Activated T-helper 17 cell treated with anti-CD3 and anti-CD28 coated beads, Interleukin-2, amount 50 U/mL, for 72 hours (primary cell): Measurements from ENCODE around the gene OGFRL1. TPM values are rescaled to one million over a fixed set of nuclear protein-coding genes. Genes with fewer than 3 reads are reported as not detected.
"Not testable (repeated sequence)": the region's sequence is repeated elsewhere in the genome, so short reads cannot be mapped to it uniquely, and the experiment has no call there.

Source experiments
- ATAC-seq: fragments of 150-1000 bp; cut with Tn5 transposase; replicated peaks from 2 replicates; pipeline ENCODE4 v1.10.0; 2021; ENCODE audit warnings: mild to moderate bottlenecking, moderate library complexity
- H3K27ac Mint-ChIP-seq: one replicate; pipeline ENCODE4 v1.8.0; 2022; ENCODE audit warnings: mixed read lengths
- H3K27me3 Mint-ChIP-seq: one replicate; pipeline ENCODE4 v1.8.0; 2022; ENCODE audit warnings: mixed read lengths
- H3K36me3 Mint-ChIP-seq: one replicate; pipeline ENCODE4 v1.8.0; 2022; ENCODE audit warnings: low read depth, mild to moderate bottlenecking, mixed read lengths
- H3K4me1 Mint-ChIP-seq: one replicate; pipeline ENCODE4 v1.8.0; 2022; ENCODE audit warnings: mixed read lengths
- H3K4me3 Mint-ChIP-seq: one replicate; pipeline ENCODE4 v1.8.0; 2022; ENCODE audit warnings: mild to moderate bottlenecking, mixed read lengths
- H3K9me3 Mint-ChIP-seq: one replicate; pipeline ENCODE4 v1.8.0; 2022; ENCODE audit warnings: mixed read lengths
- total RNA-seq, 2 donors: library from RNA; stranded (reverse); gene quantifications; one replicate each; pipeline ENCODE4 v1.2.3, GENCODE V29; 2022

The OGFRL1 gene
- total RNA-seq, 2 donors from 2014 or later: 2.2 to 7.7 TPM

DNA sequence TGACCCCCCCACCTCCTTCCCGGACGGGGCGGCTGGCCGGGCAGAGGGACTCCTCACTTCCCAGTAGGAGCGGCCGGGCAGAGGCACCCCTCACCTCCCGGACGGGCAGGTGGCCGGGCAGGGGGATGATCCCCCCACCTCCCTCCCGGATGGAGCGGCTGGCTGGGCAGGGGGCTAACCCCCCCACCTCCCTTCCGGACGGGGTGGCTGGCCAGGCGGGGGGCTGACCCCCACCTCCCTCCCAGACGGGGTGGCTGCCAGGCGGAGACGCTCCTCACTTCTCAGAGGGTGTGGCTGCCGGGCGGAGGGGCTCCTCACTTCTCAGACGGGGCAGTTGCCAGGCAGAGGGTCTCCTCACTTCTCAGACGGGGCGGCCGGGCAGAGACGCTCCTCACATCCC, 22.2 kb upstream of the OGFRL1 start:
- not testable (repeated sequence) for H3K9me3 Mint-ChIP-seq, H3K4me1 Mint-ChIP-seq, H3K36me3 Mint-ChIP-seq, H3K4me3 Mint-ChIP-seq, ATAC-seq, H3K27ac Mint-ChIP-seq
- peaks cover 11% of the 10 kb centered on the region for H3K27me3 Mint-ChIP-seq

DNA sequence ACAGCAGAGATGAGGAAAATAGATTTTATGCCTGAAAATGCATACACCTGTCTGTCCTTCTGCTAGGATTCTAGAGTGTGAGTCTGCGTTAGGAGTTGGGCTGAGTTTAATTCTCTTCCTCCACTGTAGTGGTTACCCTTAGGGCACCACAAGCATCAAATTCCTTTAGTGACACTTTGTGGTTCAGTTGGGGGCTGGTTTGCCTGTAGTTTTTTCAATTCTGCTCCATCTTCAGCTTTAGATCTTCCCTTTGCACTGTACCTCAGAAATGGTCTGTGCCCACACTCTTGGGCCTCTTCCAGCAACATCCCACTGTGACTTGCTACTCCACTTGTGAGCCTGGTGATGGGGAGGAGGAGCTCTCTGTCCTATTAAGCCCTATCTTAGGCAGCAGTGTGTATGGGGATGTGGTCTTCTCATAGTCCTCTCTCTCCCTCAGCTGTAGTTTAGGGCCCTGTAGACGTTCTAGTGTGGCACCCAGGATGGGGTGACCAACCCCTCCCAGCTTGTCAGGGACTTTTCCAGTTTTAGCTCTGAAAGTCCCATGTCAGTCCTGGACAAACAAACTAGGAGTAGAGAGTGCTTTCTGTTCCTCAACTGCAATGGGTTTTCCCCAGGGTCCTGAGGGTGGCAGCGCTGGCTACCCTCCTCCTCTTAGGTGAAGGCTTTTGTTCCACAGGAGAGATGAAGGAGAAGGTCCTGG, 19.7 kb upstream of the OGFRL1 start:
- no peak for ATAC-seq
- Mint-ChIP-seq H3K4me3 (no peak overlapping the region), H3K27ac (no peak overlapping the region), H3K27me3 (peaks cover 7% of the 10 kb centered on the region), H3K36me3 (no peaks in the 10 kb centered on the region), H3K4me1 (peaks cover 4% of the 10 kb centered on the region), H3K9me3 (peaks cover 4% of the 10 kb centered on the region)

DNA sequence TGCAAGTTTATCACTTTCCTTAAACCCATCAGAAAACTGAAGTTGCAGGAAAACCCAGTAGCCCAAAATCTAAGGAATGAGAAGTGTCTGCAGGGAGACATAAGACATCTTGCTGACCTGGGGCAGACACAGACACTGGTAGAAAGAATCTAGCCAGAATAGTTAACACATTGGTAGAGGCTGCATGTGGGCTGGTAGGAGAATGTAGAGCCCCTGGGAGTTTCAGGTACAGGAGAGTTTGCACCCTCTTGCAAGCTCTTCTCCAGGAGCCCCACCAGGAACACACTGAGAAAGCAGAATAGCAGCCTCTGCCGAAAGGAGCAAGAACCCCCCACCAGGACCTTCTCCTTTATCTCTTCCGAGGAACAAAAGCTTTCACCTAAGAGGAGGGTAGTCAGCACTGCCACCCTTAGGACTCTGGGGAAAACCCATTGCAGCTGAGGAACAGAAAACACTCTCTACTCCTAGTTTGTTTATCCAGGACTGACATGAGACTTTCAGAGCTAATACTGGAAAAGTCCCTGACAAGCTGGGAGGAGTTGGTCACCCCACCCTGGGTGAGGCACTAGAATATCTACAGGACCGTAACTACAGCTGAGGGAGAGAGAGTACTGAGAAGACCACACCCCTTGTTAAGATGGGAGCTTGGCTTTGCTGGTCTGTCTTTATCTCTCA, 10.5 kb upstream of the OGFRL1 start:
- H3K27me3 Mint-ChIP-seq: no peaks in the 10 kb centered on the region
- ATAC-seq: no peak
- H3K27ac Mint-ChIP-seq: no peak overlapping the region
- H3K4me1 Mint-ChIP-seq: no peaks in the 10 kb centered on the region
- H3K9me3 Mint-ChIP-seq: peaks cover 4% of the 10 kb centered on the region
- no peak overlapping the region for H3K4me3 Mint-ChIP-seq
- no peaks in the 10 kb centered on the region for H3K36me3 Mint-ChIP-seq

GRCh38 chr6:71279321-71279720, 9.3 kb upstream of the OGFRL1 start:
- Mint-ChIP-seq H3K27me3 (no peaks in the 10 kb centered on the region), H3K4me1 (no peaks in the 10 kb centered on the region), H3K27ac (no peak overlapping the region), H3K4me3 (no peak overlapping the region), H3K9me3 (peaks cover 4% of the 10 kb centered on the region), H3K36me3 (no peaks in the 10 kb centered on the region)
- ATAC-seq: no peak

DNA sequence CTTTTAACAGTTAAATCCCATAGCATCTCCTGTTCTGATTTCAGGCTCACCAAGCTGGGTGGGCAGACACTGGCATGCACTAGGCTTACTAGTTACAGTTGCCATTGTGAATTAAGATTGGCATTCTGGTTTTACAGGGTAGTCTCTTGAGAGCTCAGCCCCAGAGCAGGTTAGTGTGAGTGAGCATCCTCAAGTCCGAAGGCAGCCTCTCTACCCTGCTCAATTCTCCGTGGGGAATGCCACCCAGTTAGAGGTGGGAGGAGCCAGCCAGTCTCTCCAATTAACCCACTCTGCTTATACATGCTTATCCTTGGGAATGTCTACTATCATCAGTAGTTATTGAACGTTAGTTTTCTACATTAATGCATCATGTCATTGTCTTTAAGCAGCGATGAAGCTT, 8.9 kb upstream of the OGFRL1 start:
- H3K9me3 Mint-ChIP-seq: peaks cover 4% of the 10 kb centered on the region
- H3K36me3 Mint-ChIP-seq: no peaks in the 10 kb centered on the region
- no peaks in the 10 kb centered on the region for H3K27me3 Mint-ChIP-seq
- ATAC-seq: no peak
- no peak overlapping the region for H3K27ac Mint-ChIP-seq
- no peaks in the 10 kb centered on the region for H3K4me1 Mint-ChIP-seq
- no peak overlapping the region for H3K4me3 Mint-ChIP-seq

DNA sequence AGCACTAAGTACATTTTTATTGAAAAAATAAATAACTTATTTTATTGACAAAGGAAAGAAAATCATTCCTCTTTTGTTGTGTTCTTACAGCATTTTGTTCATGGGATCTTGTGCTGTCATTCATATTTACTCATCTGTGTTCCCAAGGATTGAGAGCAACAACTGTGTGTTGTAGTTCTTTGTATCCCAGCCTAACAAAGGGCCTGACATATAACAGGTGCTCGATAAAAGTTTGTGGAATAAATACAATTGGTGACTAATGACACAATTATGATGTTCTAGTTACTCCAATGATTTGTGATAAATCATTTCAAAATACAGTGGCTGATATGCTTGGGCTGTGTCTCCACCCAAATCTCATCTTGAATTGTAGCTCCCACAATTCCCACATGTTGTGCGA, 7.9 kb upstream of the OGFRL1 start:
- no peak overlapping the region for H3K4me3 Mint-ChIP-seq
- no peaks in the 10 kb centered on the region for H3K36me3 Mint-ChIP-seq
- no peaks in the 10 kb centered on the region for H3K27me3 Mint-ChIP-seq
- no peaks in the 10 kb centered on the region for H3K4me1 Mint-ChIP-seq
- ATAC-seq: no peak
- peaks cover 4% of the 10 kb centered on the region for H3K9me3 Mint-ChIP-seq
- no peak overlapping the region for H3K27ac Mint-ChIP-seq

DNA sequence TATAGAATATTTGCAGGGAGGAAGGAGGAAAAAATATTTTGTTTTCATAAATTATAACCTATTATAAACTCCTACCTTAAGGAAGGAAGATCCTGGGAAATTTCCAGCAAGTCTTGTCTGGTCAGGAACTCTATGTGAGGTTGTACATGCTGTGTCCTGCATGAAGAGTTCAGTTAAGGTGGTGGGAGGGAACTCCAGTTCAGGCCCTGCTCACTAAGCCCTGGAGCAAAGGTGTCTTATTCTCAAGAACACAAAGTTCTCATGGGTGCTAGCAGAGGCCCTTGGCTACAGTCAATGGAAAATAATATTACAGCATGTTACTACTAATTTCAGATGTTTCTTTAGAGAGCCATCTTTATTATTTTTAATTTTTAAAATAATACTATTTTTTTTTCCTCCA, 3.8 kb upstream of the OGFRL1 start:
- H3K4me1 Mint-ChIP-seq: peaks cover 11% of the 10 kb centered on the region
- H3K36me3 Mint-ChIP-seq: no peaks in the 10 kb centered on the region
- H3K27ac Mint-ChIP-seq: no peak overlapping the region
- peaks cover 4% of the 10 kb centered on the region for H3K9me3 Mint-ChIP-seq
- H3K27me3 Mint-ChIP-seq: no peaks in the 10 kb centered on the region
- H3K4me3 Mint-ChIP-seq: no peak overlapping the region
- ATAC-seq: no peak

DNA sequence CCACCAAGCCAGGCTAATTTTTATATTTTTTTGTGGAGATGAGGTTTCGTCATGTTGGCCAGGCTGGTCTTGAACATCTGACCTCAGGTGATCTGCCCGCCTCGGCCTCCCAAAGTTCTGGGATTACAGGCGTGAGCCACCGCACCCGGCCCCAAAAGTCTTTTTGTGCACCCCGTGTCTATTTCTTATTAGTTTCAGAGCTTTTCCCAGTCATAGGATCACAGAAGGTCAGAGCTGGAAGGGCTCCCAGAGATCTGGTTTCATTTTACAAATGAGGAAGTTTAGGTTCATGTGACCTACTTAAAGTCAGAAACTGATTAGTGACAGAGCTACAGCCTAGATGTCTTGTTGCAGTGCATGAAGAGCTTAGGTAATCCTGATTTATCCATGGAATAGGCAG, 1.6 kb upstream of the OGFRL1 start:
- ATAC-seq: no peak
- Mint-ChIP-seq H3K27me3 (no peaks in the 10 kb centered on the region), H3K4me1 (peaks cover 32% of the 10 kb centered on the region), H3K4me3 (peak overlapping the region; percentile 78), H3K36me3 (no peaks in the 10 kb centered on the region), H3K9me3 (no peaks in the 10 kb centered on the region), H3K27ac (no peak overlapping the region)

DNA sequence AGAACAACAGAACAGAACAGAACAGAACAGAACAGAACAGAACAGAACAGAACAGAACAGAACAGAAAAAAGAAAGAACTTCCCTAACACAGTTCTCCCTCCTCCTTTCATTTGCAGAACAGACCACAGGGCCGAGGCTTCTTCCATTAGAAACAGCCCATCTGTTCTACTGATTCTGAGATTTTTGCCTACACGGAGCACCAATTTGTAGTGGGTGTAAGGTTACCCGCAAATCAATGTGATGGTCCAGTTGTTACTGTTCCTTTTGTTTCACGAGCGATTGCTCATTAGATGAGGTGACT, 734 bp upstream of the OGFRL1 start:
- no peaks in the 10 kb centered on the region for H3K27me3 Mint-ChIP-seq
- H3K4me1 Mint-ChIP-seq: peaks cover 35% of the 10 kb centered on the region
- ATAC-seq: no peak
- peak overlapping the region; percentile 65 for H3K27ac Mint-ChIP-seq
- H3K4me3 Mint-ChIP-seq: peak overlapping the region; percentile 78
- H3K36me3 Mint-ChIP-seq: no peaks in the 10 kb centered on the region
- H3K9me3 Mint-ChIP-seq: no peaks in the 10 kb centered on the region

DNA sequence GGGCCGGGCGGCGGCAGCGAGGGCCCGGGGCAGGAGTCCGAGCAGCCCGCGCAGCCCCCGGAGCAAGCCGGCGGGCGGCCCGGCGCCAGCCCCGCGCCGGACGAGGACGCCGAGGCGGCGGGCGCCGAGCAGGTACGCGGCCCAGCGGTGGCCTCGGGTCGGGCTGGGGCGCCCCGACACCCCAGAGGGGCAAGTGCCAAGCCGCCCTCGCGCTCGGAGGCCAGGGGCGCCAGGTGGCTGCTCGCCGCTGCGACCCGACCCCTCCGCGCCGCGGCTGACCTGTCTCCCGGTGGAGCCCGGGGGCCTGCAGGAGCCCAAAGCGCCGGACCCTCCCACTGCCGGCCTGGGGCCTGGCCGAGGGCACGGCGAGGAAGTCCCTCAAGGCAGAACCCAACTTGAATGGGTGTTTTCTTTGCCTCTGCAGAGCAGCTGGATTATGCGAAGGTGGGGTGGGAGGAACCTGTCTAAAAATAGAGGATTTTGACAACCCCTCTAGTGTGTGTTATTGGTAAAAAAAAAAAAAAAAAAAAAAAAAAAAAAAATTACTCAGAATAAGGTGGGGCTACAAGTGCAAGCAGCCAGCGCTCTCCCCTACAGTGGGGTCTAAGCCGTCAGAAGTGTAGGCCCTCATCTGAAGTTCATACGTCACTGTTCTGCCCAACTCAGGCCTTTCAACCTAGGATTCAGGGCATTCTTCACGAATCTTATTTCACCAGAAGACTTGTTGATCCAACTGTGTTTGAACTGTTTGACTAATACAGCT, 609 bp downstream of the OGFRL1 start:
- ATAC-seq: peak; percentile 13
- Mint-ChIP-seq H3K36me3 (peaks cover 11% of the 10 kb centered on the region), H3K27me3 (no peaks in the 10 kb centered on the region), H3K27ac (peak overlapping the region; percentile 67), H3K4me3 (peak overlapping the region; percentile 75), H3K4me1 (peaks cover 35% of the 10 kb centered on the region), H3K9me3 (no peaks in the 10 kb centered on the region)

DNA sequence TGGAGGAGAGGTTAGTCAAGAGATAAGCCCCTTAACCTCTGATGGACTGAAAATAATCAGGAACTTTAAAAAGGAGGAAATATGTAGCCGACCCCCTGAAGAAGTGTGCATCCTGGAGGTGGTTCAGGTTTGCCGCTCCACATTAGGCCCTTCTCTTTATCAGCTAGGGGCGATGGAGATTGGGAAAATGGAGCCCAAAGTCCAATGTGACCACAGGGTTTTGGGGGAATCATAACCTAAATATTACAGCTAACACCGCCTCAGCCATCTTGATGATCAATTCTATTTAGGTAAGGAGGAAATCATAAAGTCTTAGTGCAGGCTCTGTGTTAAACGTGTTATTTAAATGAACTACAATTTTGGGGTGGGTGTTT, 1.2 kb downstream of the OGFRL1 start:
- Mint-ChIP-seq H3K4me1 (peaks cover 35% of the 10 kb centered on the region), H3K27ac (peak overlapping the region; percentile 67), H3K36me3 (peaks cover 17% of the 10 kb centered on the region), H3K4me3 (peak overlapping the region; percentile 75), H3K9me3 (no peaks in the 10 kb centered on the region), H3K27me3 (no peaks in the 10 kb centered on the region)
- no peak for ATAC-seq

DNA sequence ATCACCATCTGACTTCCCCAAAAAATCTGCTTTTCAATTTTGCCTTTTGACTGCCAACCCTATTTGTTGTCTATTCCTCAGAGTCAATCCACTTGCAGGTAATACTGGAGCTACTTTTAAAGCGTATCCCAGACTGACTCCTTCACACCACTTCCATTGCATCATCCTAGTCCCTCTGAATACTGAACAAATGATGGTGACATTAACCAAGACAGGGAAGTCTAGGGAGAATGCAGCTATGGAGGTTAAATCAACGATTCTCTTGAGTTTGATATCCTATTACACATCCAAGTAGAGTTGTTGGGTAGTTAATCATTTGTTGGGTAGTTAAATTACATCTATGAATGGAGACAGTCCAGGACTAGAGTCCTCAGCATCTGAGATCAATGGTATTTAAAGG, 2.0 kb downstream of the OGFRL1 start:
- H3K27ac Mint-ChIP-seq: no peak overlapping the region
- H3K4me3 Mint-ChIP-seq: peak overlapping the region; percentile 75
- peaks cover 25% of the 10 kb centered on the region for H3K36me3 Mint-ChIP-seq
- no peaks in the 10 kb centered on the region for H3K9me3 Mint-ChIP-seq
- no peaks in the 10 kb centered on the region for H3K27me3 Mint-ChIP-seq
- ATAC-seq: no peak
- H3K4me1 Mint-ChIP-seq: peaks cover 35% of the 10 kb centered on the region

DNA sequence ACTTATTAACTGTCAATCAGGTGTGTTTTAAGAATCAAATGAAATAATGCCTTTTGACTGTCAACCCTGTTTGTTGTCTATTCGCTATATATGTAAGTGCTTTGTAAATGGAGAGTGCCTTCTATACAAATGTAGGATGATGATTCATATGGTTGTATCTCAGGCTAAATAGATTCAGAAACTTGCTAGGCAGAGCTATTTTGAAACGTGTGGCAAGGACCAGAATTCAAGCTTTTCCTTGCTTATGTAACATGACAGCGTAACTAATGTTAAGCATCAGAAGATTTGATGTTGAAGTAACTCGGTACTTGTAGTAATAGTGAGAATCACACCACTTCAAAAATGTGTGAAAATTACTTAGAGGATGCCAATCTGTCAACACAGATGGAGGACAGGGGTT, 3.4 kb downstream of the OGFRL1 start:
- Mint-ChIP-seq H3K4me1 (peaks cover 35% of the 10 kb centered on the region), H3K27me3 (no peaks in the 10 kb centered on the region), H3K9me3 (no peaks in the 10 kb centered on the region), H3K4me3 (peak overlapping the region; percentile 1), H3K36me3 (peaks cover 35% of the 10 kb centered on the region), H3K27ac (no peak overlapping the region)
- ATAC-seq: no peak

DNA sequence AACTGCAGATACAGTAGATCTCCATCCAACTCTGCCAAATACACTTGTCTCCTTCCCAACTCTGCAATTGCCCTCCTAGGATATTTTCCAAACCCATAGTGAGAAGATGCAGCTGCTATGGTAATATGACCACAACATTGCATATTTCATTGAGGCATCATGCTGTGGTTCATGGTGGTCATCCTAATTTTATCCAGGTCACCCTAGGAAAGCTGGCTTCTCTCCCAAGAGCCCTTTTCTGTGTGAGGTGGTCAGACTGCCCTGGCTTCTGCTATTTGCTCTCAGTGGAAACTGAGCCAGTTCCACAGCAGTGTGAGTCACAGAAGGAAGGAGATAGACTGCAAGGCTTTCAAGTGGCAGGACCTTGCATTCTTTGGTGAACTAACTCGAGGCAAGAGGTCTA, 5.5 kb downstream of the OGFRL1 start:
- H3K9me3 Mint-ChIP-seq: no peaks in the 10 kb centered on the region
- peaks cover 46% of the 10 kb centered on the region for H3K36me3 Mint-ChIP-seq
- no peak for ATAC-seq
- H3K27ac Mint-ChIP-seq: no peak overlapping the region
- H3K4me3 Mint-ChIP-seq: no peak overlapping the region
- H3K27me3 Mint-ChIP-seq: no peaks in the 10 kb centered on the region
- H3K4me1 Mint-ChIP-seq: peaks cover 28% of the 10 kb centered on the region

DNA sequence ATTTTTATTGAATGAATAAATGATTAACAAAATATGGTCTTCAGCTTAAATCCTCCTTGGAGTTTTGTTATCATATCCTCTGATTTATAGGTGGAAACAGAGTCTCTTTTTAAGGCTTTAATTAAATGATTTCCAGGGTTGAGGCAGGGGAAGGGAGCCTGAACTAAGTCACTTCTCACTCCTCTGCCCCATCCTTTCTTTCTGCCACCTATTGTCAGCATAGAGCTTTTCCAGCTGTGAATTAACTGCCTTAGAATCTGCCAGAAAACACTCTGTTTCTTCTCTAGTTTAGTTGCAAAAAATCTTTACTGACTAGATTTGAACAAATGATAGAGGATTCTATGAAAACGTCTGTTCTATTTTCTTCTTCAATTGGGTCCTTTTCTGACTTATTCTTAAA, 9.8 kb downstream of the OGFRL1 start:
- no peak for ATAC-seq

More for the DNA sequence above, 9.8 kb downstream of the OGFRL1 start:
- H3K27me3 Mint-ChIP-seq: no peaks in the 10 kb centered on the region
- H3K36me3 Mint-ChIP-seq: peaks cover 75% of the 10 kb centered on the region
- H3K9me3 Mint-ChIP-seq: no peaks in the 10 kb centered on the region
- H3K27ac Mint-ChIP-seq: no peak overlapping the region
- no peaks in the 10 kb centered on the region for H3K4me1 Mint-ChIP-seq
- no peak overlapping the region for H3K4me3 Mint-ChIP-seq
